KMS-11 (cell line): Measurements from ENCODE around the gene PEX11A.

Source experiments
- H2AFZ ChIP-seq: fragments of 200-600 bp; sonication (generic); 2 replicates; pipeline ENCODE4 v1.6.1; 2016; ENCODE audit warnings: antibody characterized with exemption, mixed run types, low read depth
- H3K27ac ChIP-seq: fragments of 200-600 bp; sonication (generic); 2 replicates; pipeline ENCODE4 v1.6.1; 2016; ENCODE audit warnings: mild to moderate bottlenecking, mixed run types
- H3K27me3 ChIP-seq: fragments of 200-600 bp; sonication (generic); 2 replicates; pipeline ENCODE4 v1.6.1; 2017; ENCODE audit warnings: mild to moderate bottlenecking, low read depth, mixed run types, moderate library complexity; ENCODE audit not compliant: insufficient read depth
- H3K36me3 ChIP-seq: fragments of 200-600 bp; sonication (generic); 2 replicates; pipeline ENCODE4 v1.6.1; 2017; ENCODE audit warnings: mild to moderate bottlenecking, mixed run types; ENCODE audit not compliant: insufficient read depth
- H3K4me1 ChIP-seq: fragments of 200-600 bp; sonication (generic); 2 replicates; pipeline ENCODE4 v1.6.1; 2016; ENCODE audit warnings: mild to moderate bottlenecking, low read depth, mixed run types; ENCODE audit not compliant: poor library complexity, severe bottlenecking
- H3K4me2 ChIP-seq: fragments of 200-600 bp; sonication (generic); 2 replicates; pipeline ENCODE4 v1.7.0; 2016; ENCODE audit warnings: mild to moderate bottlenecking, mixed run types
- H3K4me3 ChIP-seq: fragments of 200-600 bp; sonication (generic); IDR thresholded peaks from 2 replicates; pipeline ENCODE4 v1.6.1; 2017; ENCODE audit warnings: low read depth, low read length, mixed read lengths; ENCODE audit not compliant: insufficient read depth
- H3K79me2 ChIP-seq: fragments of 200-600 bp; sonication (generic); 2 replicates; pipeline ENCODE4 v1.6.1; 2016; ENCODE audit warnings: low read depth, mixed run types; ENCODE audit not compliant: insufficient read depth
- H3K9ac ChIP-seq: fragments of 200-600 bp; sonication (generic); 2 replicates; pipeline ENCODE4 v1.6.1; 2016; ENCODE audit warnings: mild to moderate bottlenecking, mixed run types
- H4K20me1 ChIP-seq: fragments of 200-600 bp; sonication (generic); 2 replicates; pipeline ENCODE4 v1.6.1; 2016; ENCODE audit warnings: mild to moderate bottlenecking, mixed run types; ENCODE audit not compliant: insufficient read depth
- TF ChIP-seq, protein P1 (sequence below): fragments of 200-600 bp; sonication (generic); conservative IDR thresholded peaks from 2 replicates; pipeline ENCODE4 v1.6.1; 2017; ENCODE audit warnings: low read depth, mild to moderate bottlenecking, antibody characterized with exemption, low read length, moderate library complexity, mixed read lengths

The PEX11A gene

DNA sequence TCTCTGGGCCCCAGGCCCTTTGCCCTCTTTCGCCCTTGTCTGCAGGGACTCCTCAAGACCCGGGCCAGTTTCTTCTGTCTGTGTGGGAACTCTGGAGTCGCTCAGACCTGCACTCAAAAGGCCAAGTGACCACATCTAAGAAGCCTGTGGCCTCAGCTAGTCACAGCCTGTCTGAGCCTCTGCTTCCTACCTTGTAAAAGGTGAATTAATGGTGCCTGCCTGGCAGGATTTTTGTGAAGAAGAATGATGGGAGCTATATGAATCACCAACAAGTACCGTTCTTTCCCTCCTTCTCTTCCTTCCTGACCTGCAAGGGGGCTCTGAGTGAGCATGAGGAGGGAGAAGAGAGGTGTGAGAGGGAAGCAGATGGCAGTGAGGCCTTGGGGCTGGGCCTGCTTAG lies 18.9 kb downstream of the PEX11A start:
- H2AFZ ChIP-seq = no peak overlapping the region
- H3K4me3 ChIP-seq = no peak overlapping the region
- no peak overlapping the region for H3K27ac ChIP-seq
- no peaks in the 10 kb centered on the region for H3K4me1 ChIP-seq
- no peak overlapping the region for H3K4me2 ChIP-seq
- no peaks in the 10 kb centered on the region for H3K27me3 ChIP-seq
- TF ChIP-seq, protein P1, sequence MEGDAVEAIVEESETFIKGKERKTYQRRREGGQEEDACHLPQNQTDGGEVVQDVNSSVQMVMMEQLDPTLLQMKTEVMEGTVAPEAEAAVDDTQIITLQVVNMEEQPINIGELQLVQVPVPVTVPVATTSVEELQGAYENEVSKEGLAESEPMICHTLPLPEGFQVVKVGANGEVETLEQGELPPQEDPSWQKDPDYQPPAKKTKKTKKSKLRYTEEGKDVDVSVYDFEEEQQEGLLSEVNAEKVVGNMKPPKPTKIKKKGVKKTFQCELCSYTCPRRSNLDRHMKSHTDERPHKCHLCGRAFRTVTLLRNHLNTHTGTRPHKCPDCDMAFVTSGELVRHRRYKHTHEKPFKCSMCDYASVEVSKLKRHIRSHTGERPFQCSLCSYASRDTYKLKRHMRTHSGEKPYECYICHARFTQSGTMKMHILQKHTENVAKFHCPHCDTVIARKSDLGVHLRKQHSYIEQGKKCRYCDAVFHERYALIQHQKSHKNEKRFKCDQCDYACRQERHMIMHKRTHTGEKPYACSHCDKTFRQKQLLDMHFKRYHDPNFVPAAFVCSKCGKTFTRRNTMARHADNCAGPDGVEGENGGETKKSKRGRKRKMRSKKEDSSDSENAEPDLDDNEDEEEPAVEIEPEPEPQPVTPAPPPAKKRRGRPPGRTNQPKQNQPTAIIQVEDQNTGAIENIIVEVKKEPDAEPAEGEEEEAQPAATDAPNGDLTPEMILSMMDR = no peak
- no peaks in the 10 kb centered on the region for H4K20me1 ChIP-seq
- no peaks in the 10 kb centered on the region for H3K36me3 ChIP-seq
- H3K9ac ChIP-seq = no peak overlapping the region
- no peaks in the 10 kb centered on the region for H3K79me2 ChIP-seq

DNA sequence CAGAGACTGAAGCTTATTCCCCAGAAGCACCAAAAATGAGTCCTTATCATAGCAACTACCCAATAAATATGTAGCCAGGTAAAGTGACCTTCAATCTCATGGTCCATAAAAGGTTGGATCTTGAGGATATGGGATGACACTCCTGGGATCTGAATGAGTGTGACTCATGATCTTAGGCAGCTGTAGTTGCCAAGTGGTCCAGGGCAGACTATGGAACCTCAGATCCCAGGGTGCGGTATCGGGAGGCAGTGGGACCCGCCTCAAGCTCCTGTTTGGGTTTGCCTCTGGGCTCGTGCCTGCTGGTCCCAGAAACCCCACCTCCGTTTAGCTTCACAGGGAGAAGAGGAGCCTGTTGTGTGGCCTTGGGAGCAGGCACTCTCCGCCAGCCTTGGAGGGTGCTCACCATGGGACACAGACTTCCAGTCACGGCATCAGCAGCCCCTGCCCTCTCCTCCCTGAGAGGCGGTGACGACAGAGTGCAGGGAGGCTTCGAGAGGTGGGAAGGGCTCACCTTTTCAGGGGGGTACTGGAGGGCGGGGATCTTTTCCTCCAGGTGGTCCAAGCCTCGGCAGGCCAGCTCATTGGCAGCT lies 19.5 kb downstream of the PEX11A start:
- no peaks in the 10 kb centered on the region for H3K79me2 ChIP-seq
- no peaks in the 10 kb centered on the region for H3K27me3 ChIP-seq
- no peak overlapping the region for H3K4me3 ChIP-seq
- no peak overlapping the region for H3K27ac ChIP-seq
- H2AFZ ChIP-seq = no peak overlapping the region
- H3K4me2 ChIP-seq = no peak overlapping the region
- H4K20me1 ChIP-seq = no peaks in the 10 kb centered on the region
- H3K4me1 ChIP-seq = no peaks in the 10 kb centered on the region
- H3K36me3 ChIP-seq = no peaks in the 10 kb centered on the region
- TF ChIP-seq, protein P1 = no peak
- H3K9ac ChIP-seq = no peak overlapping the region

DNA sequence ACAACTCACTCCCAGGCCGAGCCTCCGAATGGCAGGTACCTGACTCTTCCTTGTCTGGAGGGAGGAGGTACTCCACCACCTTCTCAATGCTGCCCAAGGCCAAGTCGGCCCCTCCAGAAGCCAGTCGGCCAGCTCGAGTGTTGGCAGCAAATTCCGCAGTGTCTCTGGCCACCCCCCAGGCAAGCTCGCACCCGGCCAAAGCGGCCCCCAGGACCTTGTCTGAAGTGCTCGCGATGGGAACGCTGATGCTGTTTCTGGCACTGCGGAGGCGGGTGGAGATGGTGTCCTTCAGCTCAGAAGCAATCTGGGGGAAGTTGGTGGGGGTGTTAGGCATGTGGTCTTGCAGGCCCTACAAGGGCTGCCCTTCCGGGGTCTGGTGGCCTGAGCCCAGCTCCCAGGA lies 20.6 kb downstream of the PEX11A start:
- no peaks in the 10 kb centered on the region for H4K20me1 ChIP-seq
- no peak overlapping the region for H3K4me3 ChIP-seq
- TF ChIP-seq, protein P1 = no peak
- no peak overlapping the region for H3K27ac ChIP-seq
- H2AFZ ChIP-seq = no peak overlapping the region
- no peaks in the 10 kb centered on the region for H3K79me2 ChIP-seq
- no peaks in the 10 kb centered on the region for H3K27me3 ChIP-seq
- H3K9ac ChIP-seq = no peak overlapping the region
- no peaks in the 10 kb centered on the region for H3K4me1 ChIP-seq
- H3K36me3 ChIP-seq = no peaks in the 10 kb centered on the region
- no peak overlapping the region for H3K4me2 ChIP-seq

DNA sequence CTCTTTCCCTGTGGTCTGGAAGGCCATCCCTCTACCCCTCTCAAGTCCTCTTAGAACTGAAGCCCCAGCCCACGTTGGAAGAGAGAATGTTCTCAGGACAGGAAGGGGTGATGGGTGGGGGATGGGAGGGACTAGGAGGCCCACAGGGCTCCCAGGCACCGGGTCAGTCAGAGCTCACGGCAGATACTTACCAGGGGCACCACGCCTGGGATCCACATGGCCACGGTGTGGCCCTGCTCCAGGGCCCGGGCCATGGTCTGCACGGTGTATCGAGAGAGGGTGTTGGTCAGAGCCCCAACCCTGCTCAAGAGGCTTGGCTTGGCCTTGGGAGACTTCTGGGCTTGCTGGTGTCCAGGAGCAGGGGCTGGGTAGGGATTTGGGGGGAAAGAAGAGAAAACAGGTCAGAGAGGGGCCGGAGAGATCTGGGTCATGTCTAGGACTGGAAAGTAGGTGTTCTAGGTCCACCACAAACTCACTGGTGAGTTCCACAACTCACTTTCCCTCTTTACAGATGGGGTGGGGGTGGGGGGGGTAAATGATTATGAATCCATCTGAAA lies 21.2 kb downstream of the PEX11A start:
- TF ChIP-seq, protein P1 = no peak
- H2AFZ ChIP-seq = no peak overlapping the region
- no peak overlapping the region for H3K27ac ChIP-seq
- no peaks in the 10 kb centered on the region for H3K27me3 ChIP-seq
- no peaks in the 10 kb centered on the region for H3K36me3 ChIP-seq
- no peaks in the 10 kb centered on the region for H4K20me1 ChIP-seq
- H3K4me1 ChIP-seq = no peaks in the 10 kb centered on the region
- H3K4me2 ChIP-seq = no peak overlapping the region
- H3K79me2 ChIP-seq = no peaks in the 10 kb centered on the region
- no peak overlapping the region for H3K4me3 ChIP-seq
- H3K9ac ChIP-seq = no peak overlapping the region
